Heart right ventricle (tissue), 16 donors: ENCODE data around the gene TPRG1L. TPM values are rescaled to one million over a fixed set of nuclear protein-coding genes. Genes with fewer than 3 reads are reported as not detected.

Source experiments
- ATAC-seq, 8 donors: fragments of 200-7000 bp; cut with Tn5 transposase; one replicate each; pipeline ENCODE4 v1.9.1; 2020; ENCODE audit warnings: mild to moderate bottlenecking in 8 of 8, moderate library complexity in 8 of 8, moderate number of reproducible peaks in 1 of 8
- DNase-seq, 2 donors: peaks; one replicate each; pipeline ENCODE4 v3.0.0-alpha.2; 2020
- H3K27ac ChIP-seq, 10 donors: fragments of 200-600 bp; sonication (generic) in 2 of 10; one replicate each; pipeline versions ENCODE4 v1.5.0 to v1.8.0; 2020 to 2022; ENCODE audit warnings: mild to moderate bottlenecking in 3 of 10
- H3K27me3 ChIP-seq, 7 donors: fragments of 200-600 bp; one replicate each; pipeline ENCODE4 v1.8.0; 2021 to 2022; ENCODE audit warnings: mild to moderate bottlenecking in 2 of 7
- H3K36me3 ChIP-seq, 9 donors: fragments of 200-600 bp; sonication (generic) in 1 of 9; one replicate each; pipeline versions ENCODE4 v1.5.0 to v1.8.0; 2020 to 2022; ENCODE audit warnings: mild to moderate bottlenecking in 2 of 9
- H3K4me1 ChIP-seq, 9 donors: fragments of 200-600 bp; sonication (generic) in 1 of 9; one replicate each; pipeline versions ENCODE4 v1.5.0 to v1.8.0; 2020 to 2022; ENCODE audit warnings: mild to moderate bottlenecking in 4 of 9
- H3K4me3 ChIP-seq, 10 donors: fragments of 200-600 bp; sonication (generic) in 2 of 10; one replicate each; pipeline versions ENCODE4 v1.5.0 to v1.8.0; 2020 to 2022; ENCODE audit warnings: mild to moderate bottlenecking in 7 of 10, moderate library complexity in 2 of 10
- H3K9me3 ChIP-seq, 11 donors: fragments of 200-600 bp in 10 of 11; sonication (generic) in 2 of 11; one replicate each; pipeline versions ENCODE4 v1.5.0 to v1.8.0; 2013 to 2022; ENCODE audit warnings: mild to moderate bottlenecking in 2 of 11, control low read depth in 1 of 11, moderate library complexity in 1 of 11
- CTCF ChIP-seq, 9 donors: fragments of 200-600 bp; sonication (generic) in 2 of 9; IDR thresholded peaks; one replicate each; pipeline versions ENCODE4 v1.5.0 to v1.8.0; 2021 to 2022; ENCODE audit warnings: antibody characterized with exemption in 9 of 9, mild to moderate bottlenecking in 5 of 9, moderate library complexity in 1 of 9
- WGBS, 2 donors: extraction: QIAGEN DNeasy Blood & Tissue Kit; methylation state at CpG; one replicate each; pipeline ENCODE4 v1.1.7; 2013; ENCODE audit warnings: inconsistent platforms in 1 of 2; 5-methylcytosine and 5-hydroxymethylcytosine counted together
- intact Hi-C, 10 donors: fragments of 100-400 bp; cut with DNase I; formaldehyde crosslinking; loops; one replicate each; pipeline versions ENCODE4 v1.11.1 to v1.14.2; 2022
- polyA plus RNA-seq, 2 donors: library from polyadenylated mRNA; stranded (reverse); fragments of 200-250 nt; gene quantifications; one replicate each; pipeline ENCODE4 v1.2.3, GENCODE V29; 2013
- total RNA-seq, 10 donors: library from RNA; stranded (reverse); fragmentation: NEBNext Ultra II Directional in 3 of 10; extraction: Animal tissue kit (Norgen Biotek cat#: 25700) in 3 of 10; gene quantifications; one replicate each; pipeline versions ENCODE4 v1.2.1 to v1.2.4, GENCODE V29; 2021 to 2023
- donor health status: Arrhythmogenic right ventricular cardiomyopathy.
- donor health status: ischemic (EF 13 %, LVEDD 7.1; RV severe dilation, severe dysfunction).
- donor health status: healthy with polysubstance abuse.
- donor health status: DM: no; HTN: yes; CAD: no.
- donor health status: DM: no; HTN: no; CAD: no.
- donor health status: ischemic (EF 25% LVEDD 6.9; RV normal size, moderate dysfunction).
- donor health status: ischemic (EF 25% LVEDD 5.7; RV mildly dilated, moderate dysfunction).
- donor health status: healthy.
- donor health status: DM: yes; HTN: yes; CAD: no.
- donor health status: Ischemic cardiomyopathy.
- donor health status: ischemic (EF 35%, LVEDD 5.7; RV mildly dilated, moderate dysfunction).
- donor health status: nonischemic (EF 11% LVEDD 7.7; RV severe dilation, severe dysfunction).
- donor health status: DM: yes; HTN: yes; CAD: no.
- donor health status: PGD.
- donor health status: ischemic (EF 29% LVEDD 5.4; RV normal size, mild dysfunction).
- donor health status: nonischemic (EF 23%, LVEDD 6.1; RV moderate dilation, normal function).

Gene TPRG1L
- total and polyA plus RNA-seq, 12 donors, result 15.1 to 60.7 (median 49.0) TPM

- no peak overlapping the region for H3K4me3 ChIP-seq
- intact Hi-C loops, result no loop called here
- H3K9me3 ChIP-seq, result no peaks in the 10 kb centered on the region
- DNase-seq, result no peak
- H3K27me3 ChIP-seq, result peaks cover 0 to 37% (median 16%) of the 10 kb centered on the region in 7 donors
- no peaks in the 10 kb centered on the region for H3K36me3 ChIP-seq
- no peak overlapping the region for H3K27ac ChIP-seq
- TF ChIP-seq CTCF (IDR thresholded peaks at IDR 0.05), result no peak
- WGBS, 2 donors, result 81 to 86% methylated on average over 8 of the region's 8 CpGs
- ATAC-seq, result no peak
- no peaks in the 10 kb centered on the region for H3K4me1 ChIP-seq
Observed at GRCh38 chr1:3604468-3604974, 20.3 kb upstream of the TPRG1L start.

- no peak for TF ChIP-seq CTCF (IDR thresholded peaks at IDR 0.05)
- H3K27ac ChIP-seq, result no peak overlapping the region
- no peak overlapping the region for H3K4me3 ChIP-seq
- ATAC-seq (no peak), DNase-seq (no peak)
- H3K4me1 ChIP-seq, result peaks cover 0 to 5% (median 2%) of the 10 kb centered on the region in 9 donors
- intact Hi-C loops, result no loop called here
- H3K9me3 ChIP-seq, result no peaks in the 10 kb centered on the region
- 82 to 89% methylated on average over 7 of the region's 7 CpGs for WGBS, 2 donors
- H3K36me3 ChIP-seq, result no peaks in the 10 kb centered on the region
- H3K27me3 ChIP-seq, result peaks cover 0 to 44% (median 23%) of the 10 kb centered on the region in 7 donors
Observed at GRCh38 chr1:3604997-3605823, 19.6 kb upstream of the TPRG1L start.

GRCh38 chr1:3606779-3607702, 17.8 kb upstream of the TPRG1L start:
- 89 to 92% methylated on average over 23 of the region's 23 CpGs for WGBS, 2 donors
- H3K27me3 ChIP-seq, result peaks cover 13 to 62% (median 40%) of the 10 kb centered on the region in 7 donors
- no peak overlapping the region for H3K27ac ChIP-seq
- H3K9me3 ChIP-seq, result no peaks in the 10 kb centered on the region
- no peak for TF ChIP-seq CTCF (IDR thresholded peaks at IDR 0.05)
- peaks cover 7 to 22% (median 17%) of the 10 kb centered on the region in 9 donors for H3K4me1 ChIP-seq
- ATAC-seq (no peak), DNase-seq (no peak)
- intact Hi-C loops, result no loop called here
- no peak overlapping the region for H3K4me3 ChIP-seq
- no peaks in the 10 kb centered on the region for H3K36me3 ChIP-seq

GRCh38 chr1:3607703-3608065, 17.1 kb upstream of the TPRG1L start:
- Histone ChIP-seq H3K36me3 (no peaks in the 10 kb centered on the region), H3K27ac (no peak overlapping the region), H3K27me3 (peaks cover 13 to 69% (median 46%) of the 10 kb centered on the region in 7 donors), H3K9me3 (no peaks in the 10 kb centered on the region), H3K4me3 (no peak overlapping the region), H3K4me1 (peaks cover 7 to 23% (median 17%) of the 10 kb centered on the region in 9 donors)
- ATAC-seq (no peak), DNase-seq (no peak)
- TF ChIP-seq CTCF (IDR thresholded peaks at IDR 0.05), result no peak
- intact Hi-C loops, result no loop called here
- WGBS, 2 donors, result 88 to 94% methylated on average over 15 to 18 of the region's 18 CpGs
